GM12878 (cell line): ENCODE results near the gene RHBDF2. TPM values are rescaled to one million over a fixed set of nuclear protein-coding genes. Genes with fewer than 3 reads are reported as not detected.

Experiments used
- ATAC-seq: fragments of 200-7000 bp; cut with Tn5 transposase; 3 replicates; pipeline ENCODE4 v1.9.1; 2020; ENCODE audit warnings: mild to moderate bottlenecking, moderate library complexity
- BruUV-seq: library from RNA; stranded (reverse); fragments of 400-500 nt; replicated peaks from 2 replicates; lab custom pipeline; 2021; lab: Mats Ljungman, UMichigan
- CTCF ChIA-PET: fragments of 300-600 bp; sonication (Branson Sonifier 250); formaldehyde crosslinking; extraction: SDS; loops from one replicate; lab custom pipeline; 2021; ENCODE audit warnings: inconsistent platforms; lab: Yijun Ruan, JAX
- POLR2A ChIA-PET: fragments of 350-600 bp; formaldehyde crosslinking; extraction: SDS; loops from one replicate; lab custom pipeline; 2021; ENCODE audit warnings: inconsistent platforms; lab: Charles Lee
- RAD21 ChIA-PET: fragments of 300-600 bp; sonication (Branson Sonifier 250); formaldehyde crosslinking; loops from one replicate; lab custom pipeline; 2023; ENCODE audit warnings: antibody characterized with exemption; ENCODE audit not compliant: unreplicated experiment; lab: Charles Lee
- SMC1A ChIA-PET: fragments of 300-600 bp; sonication (Branson Sonifier 250); formaldehyde crosslinking; loops from one replicate; lab custom pipeline; 2023; ENCODE audit not compliant: unreplicated experiment, uncharacterized antibody; lab: Charles Lee
- DNase-seq: peaks from one replicate; pipeline ENCODE4 v3.0.0-alpha.2; 2011; ENCODE audit warnings: low read depth, low spot score
- FAIRE-seq: peaks from 3 replicates; lab custom pipeline; 2011; peaks lifted over from hg19 to GRCh38; lab: Jason Lieb, UNC
- H2AFZ ChIP-seq: 2 replicates; pipeline ENCODE4 v1.6.0; 2011; ENCODE audit warnings: low read depth, low read length, control low read depth; ENCODE audit not compliant: control insufficient read depth
- H3K27ac ChIP-seq: 2 replicates; pipeline ENCODE4 v1.5.1; 2011; ENCODE audit warnings: control low read depth; ENCODE audit not compliant: control insufficient read depth, insufficient read depth
- H3K27me3 ChIP-seq, 2 experiments: replicated peaks in 1 of 2; 2 replicates each; pipeline versions ENCODE4 v1.6.0 to v1.6.1; 2011; ENCODE audit warnings: low read length in 1 of 2; ENCODE audit not compliant: control insufficient read depth in 2 of 2, insufficient read depth in 2 of 2
- H3K36me3 ChIP-seq, 2 experiments: 2 replicates each; pipeline ENCODE4 v1.5.1; 2011; ENCODE audit warnings: low read length in 1 of 2; ENCODE audit not compliant: control insufficient read depth in 2 of 2, insufficient read depth in 2 of 2
- H3K4me1 ChIP-seq: 2 replicates; pipeline ENCODE4 v1.6.1; 2011; ENCODE audit warnings: mild to moderate bottlenecking, low read length, moderate library complexity, mixed read lengths; ENCODE audit not compliant: control insufficient read depth, insufficient read depth
- H3K4me2 ChIP-seq: 2 replicates; pipeline ENCODE4 v1.6.0; 2011; ENCODE audit warnings: control low read depth; ENCODE audit not compliant: control insufficient read depth, insufficient read depth
- H3K4me3 ChIP-seq: fragments of 200-600 bp; sonication (generic); 2 replicates; pipeline ENCODE4 v1.5.1; 2016
- H3K79me2 ChIP-seq: 2 replicates; pipeline ENCODE4 v1.6.0; 2011; ENCODE audit warnings: low read length; ENCODE audit not compliant: control insufficient read depth, insufficient read depth
- H3K9ac ChIP-seq: 2 replicates; pipeline ENCODE4 v1.8.0; 2011; ENCODE audit warnings: low read length, control low read depth, mixed read lengths; ENCODE audit not compliant: control insufficient read depth, insufficient read depth
- H3K9me3 ChIP-seq: replicated peaks from 3 replicates; pipeline ENCODE4 v1.5.1; 2011; ENCODE audit warnings: mild to moderate bottlenecking, low read length; ENCODE audit not compliant: control insufficient read depth, insufficient read depth
- H4K20me1 ChIP-seq: 2 replicates; pipeline ENCODE4 v1.6.0; 2011; ENCODE audit not compliant: control insufficient read depth, insufficient read depth
- BACH1 ChIP-seq: fragments of 450-650 bp; IDR thresholded peaks from 2 replicates; pipeline ENCODE4 v1.6.1; 2017; ENCODE audit warnings: mild to moderate bottlenecking, borderline replicate concordance
- CBFB ChIP-seq: IDR thresholded peaks from 2 replicates; pipeline ENCODE4 v1.6.1; 2016; ENCODE audit warnings: antibody characterized with exemption, low read depth
- HDGF ChIP-seq: fragments of 450-650 bp; IDR thresholded peaks from 2 replicates; pipeline ENCODE4 v1.6.1; 2016; ENCODE audit warnings: antibody characterized with exemption
- MEF2A ChIP-seq: IDR thresholded peaks from 2 replicates; pipeline ENCODE4 v1.6.1; 2011; ENCODE audit warnings: low read depth, mild to moderate bottlenecking, low read length, moderate library complexity; ENCODE audit not compliant: insufficient read depth
- PAX5 ChIP-seq: IDR thresholded peaks from 2 replicates; pipeline ENCODE4 v1.6.1; 2011; ENCODE audit warnings: low read depth, low read length, borderline replicate concordance
- TARDBP ChIP-seq: IDR thresholded peaks from 2 replicates; pipeline ENCODE4 v1.6.1; 2016; ENCODE audit warnings: borderline replicate concordance
- TCF3 ChIP-seq: IDR thresholded peaks from 2 replicates; pipeline ENCODE4 v1.6.1; 2012; ENCODE audit warnings: low read depth, mild to moderate bottlenecking, low read length, borderline replicate concordance; ENCODE audit not compliant: insufficient read depth
- TCF7 ChIP-seq: IDR thresholded peaks from 2 replicates; pipeline ENCODE4 v1.6.1; 2014; ENCODE audit warnings: antibody characterized with exemption, borderline replicate concordance
- ZBTB40 ChIP-seq: fragments of 450-650 bp; IDR thresholded peaks from 2 replicates; pipeline ENCODE4 v1.6.1; 2016; ENCODE audit warnings: mild to moderate bottlenecking, moderate library complexity, borderline replicate concordance
- WGBS: methylation state at CpG from one replicate; pipeline ENCODE4 v1.1.6; 2016; ENCODE audit warnings: low lambda C conversion rate; ENCODE audit not compliant: insufficient replicate concordance, insufficient coverage; ENCODE audit errors: missing lambda C conversion rate; 5-methylcytosine and 5-hydroxymethylcytosine counted together
- in situ Hi-C: fragments of 300-500 bp; cut with MboI; formaldehyde crosslinking; loops from 9 replicates; pipeline ENCODE4 v1.14.3; 2018; ENCODE audit warnings: mixed read lengths
- intact Hi-C: fragments of 100-400 bp; cut with micrococcal nuclease; formaldehyde crosslinking; loops from one replicate; pipeline ENCODE4 v1.14.2; 2022; ENCODE audit not compliant: unreplicated experiment
- polyA plus RNA-seq, 11 experiments: library from polyadenylated mRNA; depleted of rRNA in 4 of 11; unstranded in 6 of 11; stranded (reverse) in 5 of 11; fragments of >200 nt; fragmentation: Nextera tagmentation in 4 of 11; fragmentation: Illumina TruSeq in 1 of 11; extraction: Ambion mirVana in 4 of 11; extraction: Trizol in 1 of 11; gene quantifications; 1 replicate in 1 of 11; 2 replicates in 10 of 11; pipeline versions ENCODE4 v1.2.1 to v1.2.3, GENCODE V29; 2011 to 2016; ENCODE audit warnings: inconsistent platforms in 2 of 11, missing spikeins in 2 of 11, low read depth in 1 of 11
- total RNA-seq, 4 experiments: library from RNA; depleted of rRNA in 3 of 4; stranded (reverse); fragments of >200 nt in 3 of 4; fragmentation: Illumina TruSeq in 1 of 4; extraction: Trizol in 1 of 4; gene quantifications; 2 replicates each; pipeline versions ENCODE4 v1.2.1 to v1.2.3, GENCODE V29; 2013 to 2021
- TF ChIP-seq, protein P1 (sequence below): IDR thresholded peaks from 2 replicates; pipeline ENCODE4 v1.6.1; 2011; ENCODE audit warnings: borderline replicate concordance, low read depth, mild to moderate bottlenecking, moderate library complexity, mixed read lengths, low read length; ENCODE audit not compliant: insufficient read depth; ENCODE audit errors: extremely low read length

The RHBDF2 gene
- total and polyA plus RNA-seq, 10 of the 15 experiments (the other 5 are each of a cell fraction or from before 2014, with no cell fraction given), result 0.97 to 43.0 (median 18.7) TPM

DNA sequence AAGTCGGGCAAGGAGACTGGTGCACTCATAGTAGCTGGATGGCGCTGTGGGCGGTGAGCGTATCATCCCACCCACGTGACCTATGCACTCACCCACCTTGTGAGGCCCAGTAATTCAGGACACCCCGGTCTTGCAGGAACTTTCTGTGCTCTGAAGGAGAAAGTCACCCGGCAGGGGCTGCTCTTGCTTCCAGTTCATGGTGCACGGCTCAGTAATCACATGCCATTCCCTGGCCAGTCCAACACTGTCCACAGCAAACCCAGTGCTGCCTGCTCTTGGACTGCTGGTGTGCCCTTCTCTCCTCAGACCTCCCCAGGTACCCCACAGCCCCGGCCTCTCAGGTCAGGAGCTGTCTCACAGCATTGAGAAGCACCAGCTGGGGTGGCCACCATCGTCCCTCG lies 16.4 kb upstream of the RHBDF2 start:
- H3K9me3 ChIP-seq, result no peaks in the 10 kb centered on the region
- H3K4me2 ChIP-seq, result no peak overlapping the region
- no peaks in the 10 kb centered on the region for H3K27me3 ChIP-seq
- POLR2A ChIA-PET, result no interaction called here
- ATAC-seq (no peak), DNase-seq (no peak), FAIRE-seq (no peak)
- intact Hi-C loops (no loop called here), in situ Hi-C loops (no loop called here)
- no peak for TF ChIP-seq CBFB
- TF ChIP-seq, protein P1, sequence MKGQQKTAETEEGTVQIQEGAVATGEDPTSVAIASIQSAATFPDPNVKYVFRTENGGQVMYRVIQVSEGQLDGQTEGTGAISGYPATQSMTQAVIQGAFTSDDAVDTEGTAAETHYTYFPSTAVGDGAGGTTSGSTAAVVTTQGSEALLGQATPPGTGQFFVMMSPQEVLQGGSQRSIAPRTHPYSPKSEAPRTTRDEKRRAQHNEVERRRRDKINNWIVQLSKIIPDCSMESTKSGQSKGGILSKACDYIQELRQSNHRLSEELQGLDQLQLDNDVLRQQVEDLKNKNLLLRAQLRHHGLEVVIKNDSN, result peak; percentile 10
- no peaks in the 10 kb centered on the region for H3K79me2 ChIP-seq
- no TSS peak for BruUV-seq
- H2AFZ ChIP-seq, result no peak overlapping the region
- CTCF ChIA-PET, result interaction anchor here (1.6 kb wide), 1 partner anchor 42 kb away, joined by 3 read pairs; no protein-coding TSS in a partner anchor
- WGBS, result 65% methylated on average over 11 of the region's 11 CpGs
- H3K4me1 ChIP-seq, result peaks cover 15% of the 10 kb centered on the region
- H3K36me3 ChIP-seq, result no peaks in the 10 kb centered on the region
- RAD21 ChIA-PET, result interaction anchor here (1.1 kb wide), 1 partner anchor 11 kb away, joined by 3 read pairs; no protein-coding TSS in a partner anchor
- H3K4me3 ChIP-seq, result no peak overlapping the region
- SMC1A ChIA-PET, result interaction anchor here (0.8 to 1.0 kb wide), 2 partner anchors 107 to 140 kb away, joined by 3 read pairs; no protein-coding TSS in a partner anchor
- no peak overlapping the region for H3K9ac ChIP-seq
- H4K20me1 ChIP-seq, result no peaks in the 10 kb centered on the region
- H3K27ac ChIP-seq, result no peak overlapping the region

- ChIA-PET RAD21 (interaction anchor here (1.3 to 1.4 kb wide), 2 partner anchors 17 to 22 kb away, joined by 5 read pairs; no protein-coding TSS in a partner anchor), SMC1A (interaction anchor here (1.0 kb wide), 1 partner anchor 13 kb away, joined by 3 read pairs; no protein-coding TSS in a partner anchor), CTCF (interaction anchor here (0.7 to 2.0 kb wide), 7 partner anchors 8 to 193 kb away, joined by 3 to 7 read pairs (median 4); partner anchors contain the start of gene AANAT), POLR2A (interaction anchor here (1.0 to 1.3 kb wide), 2 partner anchors 13 to 35 kb away, joined by 3 to 4 read pairs; no protein-coding TSS in a partner anchor)
- ATAC-seq (peak; percentile 89), DNase-seq (peak; percentile 82), FAIRE-seq (peak; percentile 97)
- Histone ChIP-seq H3K4me1 (peaks cover 18% of the 10 kb centered on the region), H3K9me3 (no peaks in the 10 kb centered on the region), H2AFZ (peak overlapping the region; percentile 87), H3K9ac (peak overlapping the region; percentile 58; the same call in 1 of the 2 replicates), H3K4me2 (peak overlapping the region; percentile 84), H4K20me1 (no peaks in the 10 kb centered on the region), H3K79me2 (no peaks in the 10 kb centered on the region), H3K27ac (peak overlapping the region; percentile 85), H3K36me3 (no peaks in the 10 kb centered on the region), H3K4me3 (no peak overlapping the region), H3K27me3 (no peaks in the 10 kb centered on the region)
- WGBS, result 5% methylated on average over 22 of the region's 22 CpGs
- BruUV-seq, result no TSS peak
- in situ Hi-C loops, result no loop called here
- intact Hi-C loops, result no loop called here
- TF ChIP-seq HDGF (no peak), MEF2A (no peak), TCF7 (no peak), ZBTB40 (peak; percentile 30; the same call in 1 of the 2 replicates), BACH1 (peak; percentile 87; the same call in 1 of the 2 replicates), TCF3 (no peak), TARDBP (no peak), PAX5 (peak; percentile 81)
Measured at GRCh38 chr17:76515274-76515949, 14.2 kb upstream of the RHBDF2 start.
